IMR-90 (cell line): ENCODE results near the gene PARL. TPM values are rescaled to one million over a fixed set of nuclear protein-coding genes. Genes with fewer than 3 reads are reported as not detected.

Experiments used
- ATAC-seq: fragments of 200-7000 bp; cut with Tn5 transposase; 2 replicates; pipeline ENCODE4 v1.9.1; 2020; ENCODE audit warnings: low read depth, mild to moderate bottlenecking, moderate library complexity
- BruUV-seq: library from RNA; stranded (reverse); fragments of 400-500 nt; replicated peaks from 2 replicates; lab custom pipeline; 2021; lab: Mats Ljungman, UMichigan
- CTCF ChIA-PET: fragments of 300-600 bp; formaldehyde crosslinking; extraction: SDS; loops from one replicate; lab custom pipeline; 2021; ENCODE audit warnings: antibody characterized with exemption; lab: Yijun Ruan, JAX
- POLR2A ChIA-PET: fragments of 300-600 bp; sonication (Branson Sonifier 250); formaldehyde crosslinking; loops from one replicate; lab custom pipeline; 2022; ENCODE audit warnings: antibody characterized with exemption; ENCODE audit not compliant: unreplicated experiment; lab: Charles Lee
- DNase-seq: peaks from one replicate; pipeline ENCODE4 v3.0.0; 2013
- H2AFZ ChIP-seq: replicated peaks from 2 replicates; pipeline ENCODE3; 2013; ENCODE audit warnings: low read length, mild to moderate bottlenecking; ENCODE audit not compliant: poor library complexity
- H2AK5ac ChIP-seq: 2 replicates; pipeline ENCODE4 v1.6.1; 2013; ENCODE audit warnings: low read depth, low read length, inconsistent platforms
- H2AK9ac ChIP-seq: replicated peaks from 2 replicates; pipeline ENCODE3; 2013; ENCODE audit warnings: mild to moderate bottlenecking, low read depth, low read length, moderate library complexity; ENCODE audit not compliant: poor library complexity
- H2BK120ac ChIP-seq: 2 replicates; pipeline ENCODE4 v1.6.1; 2013; ENCODE audit warnings: low read depth, low read length, inconsistent platforms
- H2BK15ac ChIP-seq: 3 replicates; pipeline ENCODE4 v1.6.1; 2013; ENCODE audit warnings: low read depth, low read length, inconsistent platforms
- H2BK20ac ChIP-seq: 2 replicates; pipeline ENCODE4 v1.6.1; 2013; ENCODE audit warnings: low read depth, mild to moderate bottlenecking, inconsistent platforms, low read length, moderate library complexity
- H2BK5ac ChIP-seq: 2 replicates; pipeline ENCODE4 v1.6.1; 2013; ENCODE audit warnings: mild to moderate bottlenecking, low read depth, low read length, inconsistent platforms; ENCODE audit not compliant: poor library complexity, severe bottlenecking
- H3K14ac ChIP-seq: replicated peaks from 2 replicates; pipeline ENCODE4 v1.6.1; 2013; ENCODE audit warnings: low read depth, low read length, inconsistent platforms
- H3K18ac ChIP-seq: 2 replicates; pipeline ENCODE4 v1.6.1; 2013; ENCODE audit warnings: low read depth, low read length, control low read depth
- H3K23ac ChIP-seq: 2 replicates; pipeline ENCODE4 v1.6.1; 2013; ENCODE audit warnings: low read depth, low read length, inconsistent platforms
- H3K27ac ChIP-seq: 2 replicates; pipeline ENCODE4 v1.5.1; 2013; ENCODE audit warnings: mild to moderate bottlenecking, control low read depth, low read length; ENCODE audit not compliant: insufficient read depth
- H3K27me3 ChIP-seq: 2 replicates; pipeline ENCODE4 v1.6.1; 2013; ENCODE audit warnings: low read length; ENCODE audit not compliant: control insufficient read depth, insufficient read depth
- H3K36me3 ChIP-seq: 2 replicates; pipeline ENCODE4 v1.6.1; 2013; ENCODE audit warnings: low read length, mixed read lengths; ENCODE audit not compliant: control insufficient read depth, insufficient read depth
- H3K4ac ChIP-seq: 2 replicates; pipeline ENCODE4 v1.6.1; 2013; ENCODE audit warnings: low read depth, low read length, inconsistent platforms
- H3K4me1 ChIP-seq: 2 replicates; pipeline ENCODE4 v1.6.1; 2013; ENCODE audit warnings: low read length, mixed read lengths; ENCODE audit not compliant: control insufficient read depth, insufficient read depth
- H3K4me2 ChIP-seq: 2 replicates; pipeline ENCODE4 v1.6.1; 2013; ENCODE audit warnings: low read depth, mild to moderate bottlenecking, control low read depth, low read length, moderate library complexity
- H3K4me3 ChIP-seq: 2 replicates; pipeline ENCODE4 v1.5.1; 2013; ENCODE audit warnings: low read depth, mild to moderate bottlenecking, control low read depth, low read length, moderate library complexity; ENCODE audit not compliant: insufficient read depth
- H3K56ac ChIP-seq: 2 replicates; pipeline ENCODE4 v1.6.1; 2013; ENCODE audit warnings: low read length, inconsistent platforms; ENCODE audit not compliant: insufficient read depth; ENCODE audit errors: extremely low read depth
- H3K79me1 ChIP-seq, 2 experiments: 2 replicates each; pipeline ENCODE4 v1.6.1; 2013; ENCODE audit warnings: low read length in 2 of 2, inconsistent platforms in 1 of 2, low read depth in 1 of 2
- H3K9ac ChIP-seq: 2 replicates; pipeline ENCODE4 v1.6.1; 2013; ENCODE audit warnings: low read depth, low read length, control low read depth
- H3K9me1 ChIP-seq: 2 replicates; pipeline ENCODE4 v1.6.1; 2013; ENCODE audit warnings: low read length, inconsistent platforms; ENCODE audit not compliant: insufficient read depth
- H3K9me3 ChIP-seq: 2 replicates; pipeline ENCODE4 v1.6.1; 2013; ENCODE audit warnings: low read length; ENCODE audit not compliant: control insufficient read depth, insufficient read depth
- H4K20me1 ChIP-seq: 2 replicates; pipeline ENCODE4 v1.6.1; 2013; ENCODE audit warnings: low read length, inconsistent platforms; ENCODE audit not compliant: insufficient read depth
- H4K5ac ChIP-seq: 2 replicates; pipeline ENCODE4 v1.6.1; 2013; ENCODE audit warnings: mild to moderate bottlenecking, low read depth, low read length, control low read depth
- H4K8ac ChIP-seq, 2 experiments: 2 replicates each; pipeline ENCODE4 v1.6.1; 2013; ENCODE audit warnings: low read depth in 2 of 2, low read length in 2 of 2, control low read depth in 1 of 2, inconsistent platforms in 1 of 2
- H4K91ac ChIP-seq: 2 replicates; pipeline ENCODE4 v1.6.1; 2013; ENCODE audit warnings: low read depth, low read length, inconsistent platforms; ENCODE audit not compliant: insufficient read depth
- BHLHE40 ChIP-seq: fragments of 150-350 bp; IDR thresholded peaks from 2 replicates; pipeline ENCODE4 v1.6.1; 2016; ENCODE audit warnings: mild to moderate bottlenecking, low read depth, low read length
- CEBPB ChIP-seq: IDR thresholded peaks from 2 replicates; pipeline ENCODE4 v1.6.1; 2012; ENCODE audit warnings: low read depth, low read length, improper control_type of control experiment
- CHD1 ChIP-seq: IDR thresholded peaks from 2 replicates; pipeline ENCODE4 v1.6.1; 2012; ENCODE audit warnings: low read depth, low read length, improper control_type of control experiment
- CTCF ChIP-seq: conservative IDR thresholded peaks from 2 replicates; pipeline ENCODE4 v1.5.1; 2012; ENCODE audit warnings: mild to moderate bottlenecking, low read depth, low read length, improper control_type of control experiment
- ELK1 ChIP-seq: fragments of 150-350 bp; IDR thresholded peaks from 2 replicates; pipeline ENCODE4 v1.6.1; 2016; ENCODE audit warnings: low read depth, mild to moderate bottlenecking, low read length, moderate library complexity, borderline replicate concordance
- FOS ChIP-seq: fragments of 150-350 bp; IDR thresholded peaks from 2 replicates; pipeline ENCODE4 v1.6.1; 2016; ENCODE audit warnings: low read depth, low read length
- MAFK ChIP-seq: IDR thresholded peaks from 2 replicates; pipeline ENCODE4 v1.6.1; 2012; ENCODE audit warnings: low read depth, low read length, improper control_type of control experiment
- MAZ ChIP-seq: IDR thresholded peaks from 2 replicates; pipeline ENCODE4 v1.6.1; 2012; ENCODE audit warnings: low read depth, mild to moderate bottlenecking, low read length, improper control_type of control experiment, moderate library complexity, borderline replicate concordance
- MXI1 ChIP-seq: IDR thresholded peaks from 2 replicates; pipeline ENCODE4 v1.6.1; 2012; ENCODE audit warnings: low read depth, mild to moderate bottlenecking, low read length, moderate library complexity, borderline replicate concordance
- NFE2L2 ChIP-seq: fragments of 150-350 bp; IDR thresholded peaks from 2 replicates; pipeline ENCODE4 v1.6.1; 2016; ENCODE audit warnings: low read depth, mild to moderate bottlenecking, low read length
- POLR2A ChIP-seq: IDR thresholded peaks from 2 replicates; pipeline ENCODE4 v1.6.1; 2012; ENCODE audit warnings: mild to moderate bottlenecking, low read depth, low read length
- RAD21 ChIP-seq: IDR thresholded peaks from 2 replicates; pipeline ENCODE4 v1.6.1; 2012; ENCODE audit warnings: low read length, improper control_type of control experiment
- RCOR1 ChIP-seq: IDR thresholded peaks from 2 replicates; pipeline ENCODE4 v1.6.1; 2012; ENCODE audit warnings: mild to moderate bottlenecking, low read length, improper control_type of control experiment; ENCODE audit not compliant: insufficient replicate concordance
- RFX5 ChIP-seq: IDR thresholded peaks from 2 replicates; pipeline ENCODE4 v1.8.0; 2012; ENCODE audit warnings: low read depth, mild to moderate bottlenecking, low read length, moderate library complexity
- SMC3 ChIP-seq: fragments of 150-350 bp; IDR thresholded peaks from 2 replicates; pipeline ENCODE4 v1.6.1; 2016; ENCODE audit warnings: low read depth, mild to moderate bottlenecking, antibody characterized with exemption, low read length, moderate library complexity
- USF2 ChIP-seq: fragments of 150-350 bp; IDR thresholded peaks from 2 replicates; pipeline ENCODE4 v1.6.1; 2017; ENCODE audit warnings: mild to moderate bottlenecking, antibody characterized with exemption, low read length, low read depth
- WGBS, 2 experiments: methylation state at CpG; one replicate each; pipeline versions ENCODE4 v1.1.5 to v1.1.7; 2013; ENCODE audit warnings: missing lambda C conversion rate in 2 of 2; ENCODE audit not compliant: insufficient read length in 1 of 2; ENCODE audit errors: extremely low coverage in 2 of 2; 5-methylcytosine and 5-hydroxymethylcytosine counted together
- dilution Hi-C: fragments of 300-500 bp; cut with HindIII; formaldehyde crosslinking; loops from one replicate; pipeline ENCODE4 v1.14.3; 2018; ENCODE audit warnings: low sequenced_read_pairs; ENCODE audit not compliant: unreplicated experiment
- in situ Hi-C: fragments of 300-500 bp; cut with MboI; formaldehyde crosslinking; loops from 3 replicates; pipeline ENCODE4 v1.14.3; 2019; ENCODE audit warnings: low sequenced_read_pairs, inconsistent platforms, mixed read lengths
- intact Hi-C: fragments of 100-400 bp; cut with micrococcal nuclease; formaldehyde crosslinking; loops from 2 replicates; pipeline ENCODE4 v1.10.0; 2022
- polyA plus RNA-seq, 3 experiments: library from polyadenylated mRNA; depleted of rRNA; stranded (reverse); fragments of >200 nt; gene quantifications; 2 replicates each; pipeline ENCODE4 v1.2.3, GENCODE V29; 2012; ENCODE audit warnings: low replicate concordance in 1 of 3
- total RNA-seq: library from RNA; depleted of rRNA; stranded (reverse); fragments of >200 nt; gene quantifications from 2 replicates; pipeline ENCODE4 v1.2.3, GENCODE V29; 2012

PARL gene
- total and polyA plus RNA-seq, 2 of the 4 experiments (the other 2 are of a cell fraction), result 35.5 to 42.6 TPM

GRCh38 chr3:183907176-183907575 lies 22.5 kb upstream of the PARL start:
- ATAC-seq (no peak), DNase-seq (no peak)
- H2AFZ ChIP-seq, result no peak overlapping the region
- no peak overlapping the region for H4K8ac ChIP-seq
- H2BK120ac ChIP-seq, result no peak overlapping the region
- WGBS, 2 experiments, result 67% methylated on average over 1 of the region's 6 CpGs; no CpG with 5 or more reads in 1 of the 2 experiments
- H3K9me3 ChIP-seq, result no peaks in the 10 kb centered on the region
- H3K27me3 ChIP-seq, result peaks cover 22% of the 10 kb centered on the region
- no peak overlapping the region for H3K9ac ChIP-seq
- no peaks in the 10 kb centered on the region for H3K4me1 ChIP-seq
- H2BK20ac ChIP-seq, result no peak overlapping the region
- H3K9me1 ChIP-seq, result no peaks in the 10 kb centered on the region
- TF ChIP-seq RAD21 (no peak), MAFK (no peak), USF2 (no peak), ELK1 (no peak), MXI1 (no peak), NFE2L2 (no peak), CTCF (no peak), SMC3 (no peak), FOS (no peak), RCOR1 (no peak), RFX5 (no peak), MAZ (no peak), BHLHE40 (no peak), CEBPB (no peak), POLR2A (no peak), CHD1 (no peak)
- CTCF ChIA-PET, result no interaction called here
- no peak overlapping the region for H2BK15ac ChIP-seq
- H4K5ac ChIP-seq, result no peak overlapping the region
- H3K27ac ChIP-seq, result no peak overlapping the region
- POLR2A ChIA-PET, result no interaction called here
- BruUV-seq, result no TSS peak
- no peaks in the 10 kb centered on the region for H3K36me3 ChIP-seq
- H3K14ac ChIP-seq, result no peak overlapping the region
- no peak overlapping the region for H3K18ac ChIP-seq
- H3K4me2 ChIP-seq, result no peak overlapping the region
- H2BK5ac ChIP-seq, result no peak overlapping the region
- no peak overlapping the region for H3K4me3 ChIP-seq
- intact Hi-C loops (no loop called here), in situ Hi-C loops (no loop called here), dilution Hi-C loops (no loop called here)
- no peak overlapping the region for H3K4ac ChIP-seq
- H3K56ac ChIP-seq, result no peak overlapping the region
- H4K20me1 ChIP-seq, result no peaks in the 10 kb centered on the region
- H4K91ac ChIP-seq, result no peak overlapping the region
- no peaks in the 10 kb centered on the region for H3K79me1 ChIP-seq
- H3K23ac ChIP-seq, result no peak overlapping the region
- no peak overlapping the region for H2AK9ac ChIP-seq
- no peak overlapping the region for H2AK5ac ChIP-seq
